Measurements from ENCODE around the gene PDE2A.

PDE2A gene

DNA sequence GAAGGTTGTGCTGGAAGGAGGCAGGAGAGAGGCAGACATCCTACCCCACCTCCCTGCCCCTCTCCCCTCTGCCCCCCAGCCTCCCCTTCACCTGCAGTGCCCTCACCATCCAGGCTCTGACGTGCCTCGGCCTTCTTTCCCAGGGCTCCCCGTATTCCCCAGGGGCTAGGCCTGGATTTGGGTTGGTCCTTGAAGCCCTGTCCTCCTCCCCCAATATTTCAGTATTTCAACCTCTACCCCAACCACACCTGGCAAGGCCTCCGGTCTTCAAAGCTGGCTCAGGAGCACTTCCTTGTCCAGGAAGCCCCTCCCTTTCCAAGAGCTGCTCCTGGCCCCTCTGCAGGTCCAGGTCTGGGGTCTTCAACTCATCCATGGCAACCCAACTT, 8.6 kb upstream of the PDE2A start:
- no peak for DNase-seq

DNA sequence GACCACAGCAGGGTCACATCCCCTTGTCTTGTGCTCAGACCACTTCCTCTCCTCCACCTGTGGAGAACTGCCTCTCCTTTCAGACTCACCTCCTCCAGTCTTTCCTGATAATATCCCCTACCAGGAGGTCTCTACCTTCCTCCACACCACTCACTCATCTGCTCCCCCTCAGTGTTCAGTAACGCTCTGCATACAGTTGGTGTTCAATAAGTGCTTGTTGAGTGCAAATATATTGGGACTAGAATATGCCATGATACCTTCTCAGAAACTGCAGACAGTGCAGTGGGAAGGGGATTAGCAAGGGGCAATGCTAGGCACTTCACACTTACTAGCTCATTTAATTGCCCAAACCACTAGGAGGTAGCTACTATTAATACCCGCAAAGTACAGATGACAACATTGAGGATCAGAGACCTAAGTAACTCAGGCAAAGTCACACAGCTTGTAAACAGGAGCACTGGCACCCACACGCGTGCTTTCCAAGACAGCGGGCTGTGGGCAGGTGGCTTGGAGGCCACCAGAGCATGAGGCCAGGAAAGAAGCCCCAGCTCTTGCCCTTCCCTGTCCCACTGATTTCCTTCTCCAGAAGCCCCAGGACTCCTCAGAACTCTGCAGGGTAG, 8.1 kb upstream of the PDE2A start:
- DNase-seq: no peak

DNA sequence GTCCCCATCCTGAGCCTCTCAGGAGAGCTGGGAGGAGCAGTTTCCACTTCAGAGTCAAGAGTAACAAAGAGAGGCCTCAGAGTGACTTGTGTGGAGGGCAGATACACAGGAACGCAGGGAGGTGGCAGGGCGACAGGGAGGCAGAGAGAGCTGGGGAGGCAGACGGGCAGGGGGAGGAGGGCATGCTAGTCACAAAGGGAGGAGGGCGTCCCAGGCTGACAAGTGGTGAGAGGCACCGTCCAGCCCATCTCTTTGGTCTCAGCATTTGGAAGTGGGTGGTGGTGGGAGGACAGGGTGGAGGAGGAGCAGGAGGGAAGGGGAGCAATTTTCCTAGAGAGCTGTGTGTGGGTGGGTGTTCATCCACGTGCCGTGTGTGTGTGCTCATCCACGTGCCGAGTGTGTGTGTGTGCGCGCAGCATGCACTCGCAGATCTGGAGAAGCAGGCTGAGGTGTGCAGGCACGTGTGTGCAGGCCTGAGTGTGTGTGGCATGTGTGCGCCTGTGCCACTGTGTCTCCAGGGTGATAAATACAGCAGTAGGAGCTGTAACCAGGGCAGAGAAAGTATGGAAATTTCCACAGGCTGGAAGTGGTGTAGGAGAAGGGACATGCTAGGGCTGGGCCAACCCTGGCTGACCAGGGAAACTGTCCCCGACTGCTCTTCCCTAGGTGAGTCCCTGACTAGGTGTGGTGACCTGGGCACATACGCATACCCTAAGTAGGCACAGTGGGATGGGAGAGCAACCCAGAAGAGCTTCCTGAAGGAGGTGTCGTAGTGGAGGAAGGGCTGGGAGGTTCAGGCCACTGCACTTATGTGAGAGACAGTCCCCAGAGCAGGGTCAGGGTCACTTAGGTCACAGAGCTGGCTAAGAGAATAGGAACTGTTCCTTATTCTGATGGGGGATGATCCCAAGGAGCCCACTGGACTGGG, 7.3 kb upstream of the PDE2A start:
- DNase-seq: no peak

DNA sequence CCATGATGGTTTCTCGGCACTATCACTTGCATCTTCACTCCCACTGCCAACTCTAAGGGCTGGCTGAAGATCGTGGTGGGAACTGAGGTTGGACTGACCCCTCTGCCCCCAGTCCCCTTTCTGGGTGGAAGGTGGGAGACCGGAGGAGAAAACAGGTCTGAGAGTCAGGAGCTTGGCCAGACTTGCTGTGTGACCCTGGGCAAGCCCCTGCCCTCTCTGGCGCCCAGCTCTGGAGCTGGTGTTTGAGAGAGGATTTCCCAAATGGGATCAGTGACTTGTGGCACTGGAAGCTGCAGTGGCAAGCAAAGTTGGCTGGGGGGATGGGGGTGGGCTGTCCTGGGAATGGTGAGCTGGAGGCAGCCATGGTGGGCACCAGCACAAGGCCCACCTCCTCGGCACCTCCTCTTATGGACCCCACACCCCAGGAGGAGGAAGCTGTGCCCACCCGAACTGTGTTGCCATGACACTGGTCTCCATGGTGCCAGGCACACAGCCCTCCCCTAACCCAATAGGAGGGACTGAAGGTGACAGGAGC, 6.5 kb upstream of the PDE2A start:
- DNase-seq: no peak

DNA sequence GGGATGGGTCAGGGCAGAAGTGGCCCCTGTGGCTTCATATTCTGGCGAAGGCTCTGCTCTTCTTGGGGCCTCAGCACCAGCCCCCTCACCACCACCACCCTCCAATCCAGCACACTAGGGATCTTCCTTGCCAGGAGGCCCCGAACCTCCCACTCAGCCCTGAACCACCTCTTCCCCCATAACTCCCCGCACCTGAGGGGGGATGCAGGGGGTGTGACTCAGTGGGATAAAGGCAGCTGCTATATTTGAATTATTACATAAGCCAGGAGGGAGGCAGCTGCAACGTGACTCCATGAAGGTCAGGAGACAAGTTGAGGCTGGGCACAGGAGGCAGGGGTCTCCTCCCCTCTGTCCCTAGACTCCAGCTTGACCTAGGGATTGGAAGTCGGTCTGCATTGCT, 5.6 kb upstream of the PDE2A start:
- DNase-seq: no peak

DNA sequence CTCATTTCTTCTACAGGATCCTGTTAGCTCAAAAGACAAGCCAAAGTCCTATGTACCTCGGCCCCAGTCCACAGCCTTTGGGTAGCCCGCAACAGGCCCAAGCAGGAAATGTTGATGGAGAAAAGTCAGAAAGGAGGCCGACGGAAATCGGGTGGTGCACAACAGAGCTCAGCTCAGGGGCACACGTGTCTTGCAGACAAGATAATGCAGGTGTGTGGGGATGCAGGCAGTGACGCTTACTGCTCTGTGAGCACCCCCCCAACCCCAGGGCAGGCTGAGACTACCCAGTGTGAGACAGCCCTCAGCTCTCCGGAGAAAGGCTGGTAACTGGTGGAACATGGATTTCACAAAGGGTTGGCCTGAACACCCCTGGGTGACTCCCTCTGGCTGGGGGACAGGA, 4.3 kb upstream of the PDE2A start:
- DNase-seq: no peak

DNA sequence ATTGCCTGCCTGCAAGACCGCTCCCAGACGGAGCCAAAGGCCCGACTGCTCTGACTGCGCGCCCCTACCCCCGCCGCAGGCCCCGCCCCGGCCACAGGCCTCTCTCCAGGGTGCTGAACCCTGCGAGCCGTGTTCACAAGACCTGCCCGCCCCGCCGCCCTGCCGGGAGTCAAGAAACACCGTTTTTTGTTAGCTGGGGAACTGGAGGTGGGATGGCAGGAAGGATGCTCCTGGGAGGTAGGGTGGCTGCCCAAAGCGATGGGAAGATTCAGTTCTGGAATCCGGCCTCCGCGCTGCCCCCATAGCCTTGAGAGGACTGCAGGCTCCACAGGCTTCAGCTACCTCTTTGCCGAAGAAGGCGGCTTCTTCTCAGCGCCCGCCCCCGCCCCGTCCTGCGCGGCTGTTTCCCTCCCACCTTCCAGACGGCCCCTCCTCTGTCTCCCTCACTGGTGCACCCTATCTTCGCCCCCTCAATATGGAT, 2.7 kb upstream of the PDE2A start:
- DNase-seq: no peak

DNA sequence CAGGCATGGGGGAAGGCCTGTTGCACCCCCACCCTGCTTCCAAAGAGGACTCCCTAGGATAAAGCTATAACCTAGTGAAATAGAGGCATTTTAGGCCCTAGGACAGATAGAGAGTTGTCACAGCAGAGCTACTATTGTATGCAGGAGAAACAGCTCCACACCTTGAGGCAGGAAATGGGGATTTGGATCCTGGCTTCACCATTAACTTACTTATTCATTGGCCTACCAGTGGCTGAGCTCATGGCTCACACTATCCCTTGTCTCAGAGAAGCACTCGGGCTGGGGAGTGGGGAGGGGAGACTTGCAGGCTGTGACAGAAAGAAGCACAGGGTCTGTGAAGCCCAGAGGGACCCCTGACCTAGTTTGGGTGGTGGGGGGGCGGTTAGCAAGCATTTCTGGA, 999 bp upstream of the PDE2A start:
- no peak for DNase-seq

DNA sequence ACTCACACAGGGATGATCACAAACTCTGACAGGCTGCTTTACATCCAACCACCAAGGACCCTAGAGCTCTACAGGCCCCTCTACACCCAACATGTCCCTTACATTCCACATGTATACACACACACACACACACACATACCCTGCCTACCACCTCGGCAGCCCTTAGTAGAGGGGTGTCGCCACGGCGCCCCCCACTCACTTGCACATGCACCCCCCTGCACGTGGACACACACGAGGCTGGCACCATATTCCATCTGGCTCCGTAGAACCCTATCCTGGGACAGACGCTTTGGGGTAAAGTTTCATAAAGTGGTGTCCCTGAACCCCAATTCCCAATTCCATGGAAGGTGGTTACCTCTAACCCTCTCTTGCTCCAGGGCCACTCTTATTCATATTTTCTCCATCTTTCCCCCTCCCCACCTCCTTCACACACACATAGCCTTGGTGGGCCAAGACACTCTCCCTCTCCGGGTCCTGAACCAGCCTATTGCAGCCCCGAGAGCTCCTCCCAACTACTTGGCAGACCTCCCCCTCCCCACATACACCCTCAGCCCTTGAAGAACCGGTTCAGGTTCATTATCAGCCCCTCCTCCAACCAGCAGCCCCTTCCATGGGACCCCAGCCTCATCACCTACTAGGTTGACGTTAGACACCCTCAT, 809 bp downstream of the PDE2A start:
- no peak for DNase-seq

DNA sequence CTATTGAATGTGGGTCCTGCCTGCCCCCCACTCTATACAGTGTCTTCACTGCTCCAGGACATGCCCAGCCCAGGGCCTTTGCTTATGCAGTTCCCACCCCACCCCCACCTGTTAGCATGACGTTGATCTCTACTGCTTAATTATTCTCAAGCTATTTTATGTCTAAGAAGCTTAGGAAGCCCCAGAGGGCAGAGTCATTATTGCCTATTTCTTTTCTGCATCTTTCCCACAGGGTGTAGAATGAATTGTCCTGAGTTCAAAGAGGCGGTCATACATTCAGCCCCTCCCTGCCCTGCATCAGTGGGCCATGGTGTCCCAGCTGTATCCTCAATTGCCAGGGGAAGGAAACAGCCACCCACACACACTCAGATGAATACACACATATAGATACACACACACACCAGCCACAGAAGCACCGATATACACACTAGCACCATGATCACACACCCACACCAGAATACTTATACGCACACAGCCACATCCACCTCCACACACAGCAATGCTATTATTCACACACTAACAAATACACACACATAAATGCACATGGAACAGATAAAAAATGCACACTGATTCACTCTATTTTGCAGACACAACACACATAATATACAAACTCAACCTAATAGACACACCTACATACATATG, 1.5 kb downstream of the PDE2A start:
- DNase-seq: no peak

DNA sequence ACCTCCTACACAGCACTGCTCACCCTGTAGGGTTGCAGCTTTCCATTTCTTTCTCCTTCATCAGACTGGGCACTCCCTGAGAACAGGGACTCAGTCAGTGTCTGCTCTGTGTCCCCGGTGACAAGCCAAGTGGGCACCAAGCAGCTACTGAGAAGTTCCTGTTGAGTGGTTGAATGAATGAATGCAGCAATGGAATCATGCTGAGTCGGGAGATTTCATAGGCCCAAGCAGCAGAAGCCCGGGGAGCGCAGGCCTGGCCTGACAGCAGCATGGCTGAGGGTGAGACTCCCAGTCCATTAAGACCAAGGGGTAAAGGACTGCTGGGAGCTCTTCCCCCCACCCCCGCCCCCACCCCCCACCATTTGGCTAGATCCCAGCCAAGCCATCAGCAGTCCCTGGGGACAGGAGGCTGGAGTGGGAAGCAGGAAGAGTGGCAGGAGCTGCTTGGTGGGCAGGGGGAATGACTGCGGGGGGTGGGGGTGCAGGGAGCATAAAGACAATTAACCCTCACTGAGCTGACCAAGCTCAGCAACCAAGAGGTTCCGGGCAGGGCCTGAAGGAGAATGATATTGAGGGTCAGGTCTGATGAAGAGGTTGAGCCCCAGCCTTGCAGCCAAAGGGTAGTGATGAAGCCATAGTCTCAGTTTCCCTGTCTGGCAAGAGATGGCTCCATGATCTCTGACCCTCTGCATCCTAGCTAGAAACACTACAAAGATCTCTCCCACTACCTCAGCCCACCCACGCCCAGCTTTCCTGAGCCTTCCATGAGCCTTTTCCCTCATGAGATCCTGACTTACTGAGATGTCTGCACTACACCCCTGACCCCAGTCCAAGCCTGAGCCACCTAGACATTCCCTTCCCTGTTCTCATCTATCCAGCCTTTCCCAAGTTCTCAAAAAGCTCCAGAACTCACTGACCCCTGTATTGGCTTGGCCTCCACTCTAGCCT, 2.8 kb downstream of the PDE2A start:
- peak; percentile 32 for DNase-seq

DNA sequence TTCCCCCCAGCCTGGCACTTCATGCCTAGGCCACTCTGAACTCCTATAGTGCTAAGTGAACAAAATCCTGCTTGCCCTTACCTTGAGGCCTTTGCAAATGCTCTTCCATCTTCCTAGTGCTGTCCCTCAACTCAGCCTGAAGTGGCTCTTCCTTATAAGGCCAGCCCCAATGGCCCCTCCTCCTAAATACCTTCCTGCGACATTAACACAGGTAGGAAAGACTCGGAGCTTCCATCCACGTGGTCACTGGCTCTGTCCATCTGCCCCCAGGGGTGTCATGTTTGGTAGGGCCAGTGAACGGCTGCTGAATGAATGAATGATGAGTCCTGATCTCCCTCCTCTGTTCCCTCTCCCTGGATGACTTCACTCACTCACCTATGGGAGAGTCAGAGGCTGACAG, 4.2 kb downstream of the PDE2A start:
- no peak for DNase-seq

DNA sequence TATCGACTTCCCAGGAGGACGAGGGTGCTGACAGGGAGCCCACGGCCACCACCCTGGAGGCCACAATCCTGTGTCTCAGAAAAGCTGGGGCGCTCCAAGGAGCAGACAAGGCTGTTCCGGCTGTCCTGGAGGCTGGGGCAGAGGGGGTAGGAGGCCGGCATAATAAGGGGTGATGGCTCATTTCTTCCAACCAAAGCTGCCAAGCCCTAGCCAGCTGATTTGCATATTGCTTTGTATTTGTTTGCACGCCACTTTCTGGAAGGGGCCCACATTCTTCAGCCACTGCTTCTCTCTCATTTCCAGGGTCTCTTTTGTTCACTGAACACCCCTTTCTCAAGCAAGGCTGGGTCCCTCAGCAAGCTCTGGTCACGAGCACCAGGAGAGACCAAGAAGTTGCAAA, 4.7 kb downstream of the PDE2A start:
- no peak for DNase-seq

DNA sequence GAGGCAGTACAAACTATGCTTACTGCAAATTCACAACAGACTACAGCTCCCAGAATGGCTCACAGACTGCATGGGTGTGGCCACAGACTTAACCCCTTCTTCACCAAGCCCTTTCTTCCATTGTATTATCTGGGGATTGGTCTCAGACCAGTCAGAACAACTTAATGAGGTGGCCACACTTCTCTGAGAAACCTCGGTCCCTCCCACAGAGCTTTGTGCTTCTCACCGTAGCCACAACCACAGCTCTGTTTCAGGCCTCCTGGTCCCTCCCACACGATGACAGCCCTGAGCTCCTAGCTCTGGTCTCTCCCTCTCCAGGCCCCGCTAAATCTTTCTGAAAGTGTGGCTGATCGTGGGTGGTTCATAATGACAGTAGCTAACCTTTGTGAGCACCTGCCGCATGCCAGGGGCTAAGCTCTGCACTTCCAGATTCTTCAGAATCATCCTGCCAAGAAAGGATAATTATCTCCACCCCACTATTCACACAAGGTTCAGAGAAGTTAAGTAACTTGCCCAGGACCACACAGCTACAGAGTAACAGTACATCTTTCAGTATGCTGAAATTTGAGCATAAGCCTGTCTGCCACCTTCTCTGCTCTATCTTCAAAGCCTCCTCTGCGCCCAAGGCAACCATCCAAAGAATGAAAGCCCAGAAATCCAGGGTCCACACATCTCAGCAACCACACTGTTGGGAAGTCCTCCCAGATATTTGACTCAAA, 5.4 kb downstream of the PDE2A start:
- no peak for DNase-seq

DNA sequence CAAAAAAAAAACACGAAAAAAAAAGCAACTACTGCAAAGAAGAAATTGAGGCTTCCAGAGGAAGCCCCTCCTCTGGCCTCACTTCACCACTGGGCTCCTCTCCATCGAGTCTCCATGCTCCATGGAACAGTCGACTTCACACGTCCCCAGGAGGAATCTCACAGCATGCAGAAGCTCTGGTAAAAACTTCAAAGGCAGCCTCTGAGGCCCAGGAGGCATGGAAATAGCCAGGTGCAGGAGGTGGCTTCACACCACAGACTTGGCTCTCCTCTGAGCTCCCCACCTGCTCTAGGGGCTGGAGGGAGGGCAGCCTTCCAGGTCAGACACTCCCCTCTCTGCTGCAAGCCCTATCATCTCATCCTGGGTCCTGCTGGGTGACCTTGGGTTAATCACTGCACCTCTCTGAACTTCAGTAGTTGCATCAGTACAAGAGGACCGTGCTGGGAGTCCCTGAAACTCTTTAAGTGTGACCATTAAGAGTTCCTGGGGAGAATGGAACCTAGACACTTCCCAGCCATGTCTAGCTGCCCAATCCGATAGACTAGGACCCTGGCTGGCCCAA, 8.2 kb downstream of the PDE2A start:
- no peak for DNase-seq

DNA sequence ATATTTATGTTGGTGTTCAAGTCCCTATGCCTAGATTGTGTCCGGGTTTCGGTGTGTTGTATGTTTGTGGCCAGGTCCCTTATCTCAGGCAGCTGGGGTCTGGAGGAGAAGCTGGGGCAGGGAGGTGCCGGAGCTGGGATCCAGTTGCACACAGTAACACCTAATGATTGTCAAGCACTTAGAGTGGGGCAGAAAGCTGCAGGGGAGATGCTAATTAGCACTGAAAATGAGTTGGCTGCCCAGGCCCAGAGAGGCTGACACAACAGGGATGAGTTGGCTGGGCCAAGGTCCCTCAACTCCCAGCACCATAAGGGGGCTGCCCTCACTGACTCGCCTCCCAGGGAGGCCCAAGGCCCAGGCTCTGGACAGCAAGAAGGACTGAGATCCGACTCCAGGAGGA, 12.2 kb downstream of the PDE2A start:
- no peak for DNase-seq

DNA sequence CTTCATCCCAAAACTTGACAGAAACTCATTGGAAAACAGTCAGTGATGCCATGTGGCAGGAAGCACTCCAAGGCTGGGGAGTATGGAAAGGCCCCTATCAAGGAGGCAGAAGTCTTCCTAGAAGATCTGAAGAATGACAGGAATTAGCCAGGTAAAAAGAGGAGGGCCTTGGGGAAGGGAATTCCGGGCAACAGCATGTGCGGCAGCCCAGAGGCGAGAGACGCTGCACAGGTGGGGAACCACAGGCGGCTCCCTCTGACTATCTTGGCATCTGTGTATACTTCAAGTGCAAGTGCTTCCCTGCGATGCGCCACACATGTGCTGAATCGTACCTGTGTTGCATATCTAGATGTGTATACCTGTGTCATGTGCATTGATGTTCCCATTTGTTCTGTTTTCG, 12.7 kb downstream of the PDE2A start:
- DNase-seq: no peak

DNA sequence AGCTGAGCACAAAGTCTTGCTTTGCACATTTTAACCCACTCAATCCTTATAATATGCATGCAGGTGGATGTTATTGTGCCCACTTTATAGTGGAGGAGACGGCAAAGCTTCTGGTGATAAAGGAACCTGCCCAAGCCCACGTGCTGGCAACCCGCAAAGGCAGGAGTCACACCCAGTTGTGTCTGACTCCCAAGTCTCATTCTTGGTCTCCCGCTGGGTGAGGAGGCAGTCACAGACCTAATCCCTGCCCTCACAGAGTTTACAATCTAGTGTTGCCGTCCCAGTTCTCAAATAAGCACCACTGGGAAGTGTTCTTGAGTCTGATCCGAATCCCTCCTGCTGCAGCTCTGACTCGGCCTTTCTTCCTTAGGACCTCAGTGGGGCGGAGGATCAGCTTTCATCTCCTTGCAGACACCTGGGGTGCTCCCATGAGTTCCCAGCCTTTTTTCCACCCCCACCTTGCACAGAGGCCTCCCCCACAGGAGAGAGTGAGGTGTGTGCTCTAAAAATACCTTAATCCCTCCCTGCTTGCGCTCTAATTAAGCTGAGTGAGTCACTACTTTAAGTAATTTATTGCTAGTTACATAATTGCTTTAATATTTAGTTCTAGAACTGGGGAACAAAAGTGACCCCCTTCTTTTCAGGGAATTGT, 15.1 kb downstream of the PDE2A start:
- no peak for DNase-seq

DNA sequence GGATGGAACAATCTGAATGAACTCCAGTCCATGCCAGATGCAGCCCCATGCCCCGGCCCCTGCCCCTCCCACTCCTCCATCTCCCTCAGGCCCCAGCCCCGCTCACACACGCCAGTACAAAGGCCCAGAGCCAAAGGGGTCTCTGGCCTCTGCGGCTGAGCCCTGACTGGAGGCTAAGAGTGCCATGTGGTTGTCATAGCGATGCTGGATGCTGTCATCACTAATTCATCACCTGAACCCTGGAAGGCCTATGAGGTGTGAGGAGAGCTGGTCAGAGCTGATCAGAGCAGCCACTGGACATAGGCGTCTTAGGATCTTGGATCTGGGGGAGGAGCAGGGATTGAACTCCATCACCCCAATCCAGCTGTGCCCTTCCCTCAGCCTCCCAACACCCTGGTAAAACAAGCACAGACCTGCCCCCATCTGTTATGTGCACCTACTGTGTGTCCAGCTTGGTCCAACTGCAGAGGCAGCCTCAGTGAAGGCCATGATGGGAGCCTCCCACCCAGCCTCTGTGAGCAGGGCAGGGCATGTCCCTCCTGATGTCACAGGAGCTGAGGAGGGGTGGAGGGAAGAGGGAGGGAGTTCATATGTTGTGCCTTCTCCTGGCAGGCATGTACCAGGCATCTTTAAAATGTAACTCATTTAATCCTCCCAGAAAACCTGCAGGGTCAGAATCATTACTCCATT, 16.7 kb downstream of the PDE2A start:
- DNase-seq: no peak
